PC-3 (cell line): ENCODE results near the gene P2RY14. TPM values are rescaled to one million over a fixed set of nuclear protein-coding genes. Genes with fewer than 3 reads are reported as not detected.

Source experiments
- ATAC-seq: fragments of 200-7000 bp; cut with Tn5 transposase; 2 replicates; pipeline ENCODE4 v1.9.1; 2020; ENCODE audit warnings: mild to moderate bottlenecking, moderate library complexity
- BruUV-seq: library from RNA; stranded (reverse); fragments of 400-500 nt; replicated peaks from 2 replicates; lab custom pipeline; 2021; lab: Mats Ljungman, UMichigan
- CTCF ChIA-PET: fragments of 300-600 bp; sonication (Branson Sonifier 250); formaldehyde crosslinking; loops from one replicate; lab custom pipeline; 2022; ENCODE audit warnings: antibody characterized with exemption; lab: Charles Lee
- POLR2A ChIA-PET: fragments of 300-600 bp; sonication (Branson Sonifier 250); formaldehyde crosslinking; loops from one replicate; lab custom pipeline; 2022; ENCODE audit warnings: antibody characterized with exemption; ENCODE audit not compliant: unreplicated experiment; lab: Charles Lee
- DNase-seq: peaks from one replicate; pipeline ENCODE4 v3.0.0-alpha.2; 2015
- H2AFZ ChIP-seq: fragments of 300-600 bp; sonication (generic); 2 replicates; pipeline ENCODE4 v1.6.0; 2016; ENCODE audit warnings: antibody characterized with exemption, low read length
- H3F3A ChIP-seq: fragments of 300-600 bp; sonication (generic); one replicate; pipeline ENCODE4 v1.6.0; 2017; ENCODE audit warnings: antibody characterized with exemption, low read length, control low read depth, mild to moderate bottlenecking; ENCODE audit not compliant: unreplicated experiment
- H3K27ac ChIP-seq: fragments of 300-600 bp; sonication (generic); 2 replicates; pipeline ENCODE4 v1.5.1; 2016; ENCODE audit warnings: mild to moderate bottlenecking, low read length
- H3K27me3 ChIP-seq: fragments of 300-600 bp; sonication (generic); 2 replicates; pipeline ENCODE4 v1.6.1; 2016; ENCODE audit warnings: low read length, mixed read lengths
- H3K36me3 ChIP-seq: fragments of 300-600 bp; sonication (generic); 2 replicates; pipeline ENCODE4 v1.6.1; 2016; ENCODE audit warnings: low read depth, mixed run types, low read length, mixed read lengths
- H3K4me1 ChIP-seq: fragments of 300-600 bp; sonication (generic); 2 replicates; pipeline ENCODE4 v1.5.1; 2016; ENCODE audit warnings: low read length; ENCODE audit not compliant: insufficient read depth
- H3K4me2 ChIP-seq: fragments of 300-600 bp; sonication (generic); 2 replicates; pipeline ENCODE4 v1.6.0; 2016; ENCODE audit warnings: low read length
- H3K4me3 ChIP-seq: fragments of 300-600 bp; sonication (generic); 2 replicates; pipeline ENCODE4 v1.5.1; 2016; ENCODE audit warnings: mild to moderate bottlenecking, low read length, mixed read lengths
- H3K79me2 ChIP-seq: fragments of 300-600 bp; sonication (generic); 2 replicates; pipeline ENCODE4 v1.6.1; 2017; ENCODE audit warnings: low read length, mixed read lengths
- H3K9ac ChIP-seq: fragments of 300-600 bp; sonication (generic); 2 replicates; pipeline ENCODE4 v1.6.0; 2016; ENCODE audit warnings: mild to moderate bottlenecking, low read length
- H3K9me2 ChIP-seq: fragments of 300-600 bp; sonication (generic); replicated peaks from 2 replicates; pipeline ENCODE4 v1.6.1; 2016; ENCODE audit warnings: mixed run types, low read length, mixed read lengths
- H3K9me3 ChIP-seq: fragments of 300-600 bp; sonication (generic); 2 replicates; pipeline ENCODE4 v1.6.1; 2016; ENCODE audit warnings: low read length, mixed read lengths
- H4K20me1 ChIP-seq: fragments of 300-600 bp; sonication (generic); 2 replicates; pipeline ENCODE4 v1.6.1; 2016; ENCODE audit warnings: low read length, mixed read lengths
- EZH2 ChIP-seq: fragments of 300-600 bp; sonication (generic); IDR thresholded peaks from one replicate; pipeline ENCODE4 v1.6.1; 2017; ENCODE audit warnings: antibody characterized with exemption, mild to moderate bottlenecking, low read length; ENCODE audit not compliant: unreplicated experiment
- EZH2phosphoT487 ChIP-seq: fragments of 300-600 bp; sonication (generic); IDR thresholded peaks from 2 replicates; pipeline ENCODE4 v1.6.1; 2018; ENCODE audit warnings: mild to moderate bottlenecking, antibody characterized with exemption, low read length, borderline replicate concordance
- intact Hi-C: fragments of 100-400 bp; cut with micrococcal nuclease; formaldehyde crosslinking; loops from 2 replicates; pipeline ENCODE4 v1.9.0; 2023
- total RNA-seq: library from RNA; depleted of rRNA; stranded (reverse); fragments of >200 nt; gene quantifications from 2 replicates; pipeline ENCODE4 v1.2.3, GENCODE V29; 2014
- TF ChIP-seq, protein P1 (sequence below): fragments of 300-600 bp; sonication (generic); conservative IDR thresholded peaks from 2 replicates; pipeline ENCODE4 v1.5.1; 2017; ENCODE audit warnings: antibody characterized with exemption, low read depth, mild to moderate bottlenecking, low read length

Gene P2RY14
- total RNA-seq, 1 experiment from 2014 or later: not detected

DNA sequence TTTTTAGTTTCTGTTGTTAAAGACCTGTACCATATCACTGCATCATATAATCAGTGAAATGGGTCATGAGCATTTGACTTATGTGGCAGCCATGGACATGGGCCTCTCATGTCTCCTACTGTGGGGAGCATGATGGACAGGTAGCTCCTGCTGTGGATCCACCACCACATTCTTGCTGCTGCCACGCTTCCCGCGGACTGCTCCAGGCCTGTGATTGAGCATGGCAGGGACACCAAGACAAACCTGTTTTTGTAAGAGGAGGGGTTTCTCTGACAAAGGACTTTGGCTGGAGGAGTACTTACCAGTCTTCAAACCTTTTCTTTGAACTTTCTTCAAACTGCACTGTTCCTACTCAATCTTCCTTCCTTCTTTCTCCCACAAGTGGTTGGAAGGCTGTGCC lies 17.9 kb upstream of the P2RY14 start:
- ATAC-seq: no peak
- H3F3A ChIP-seq: no peaks in the 10 kb centered on the region
- peaks cover 2% of the 10 kb centered on the region for H3K4me1 ChIP-seq
- H3K79me2 ChIP-seq: peaks cover 13% of the 10 kb centered on the region
- H3K9ac ChIP-seq: no peak overlapping the region
- H3K9me3 ChIP-seq: no peaks in the 10 kb centered on the region
- H3K4me3 ChIP-seq: no peak overlapping the region
- CTCF ChIA-PET: no interaction called here
- H4K20me1 ChIP-seq: no peaks in the 10 kb centered on the region
- peaks cover 25% of the 10 kb centered on the region for H3K36me3 ChIP-seq
- POLR2A ChIA-PET: no interaction called here
- no peak for DNase-seq
- H3K27ac ChIP-seq: no peak overlapping the region
- no peak overlapping the region for H3K4me2 ChIP-seq
- no peaks in the 10 kb centered on the region for H3K9me2 ChIP-seq
- no TSS peak for BruUV-seq
- intact Hi-C loops: no loop called here
- H2AFZ ChIP-seq: no peak overlapping the region
- no peaks in the 10 kb centered on the region for H3K27me3 ChIP-seq
- no peak for TF ChIP-seq EZH2phosphoT487
- TF ChIP-seq, protein P1, sequence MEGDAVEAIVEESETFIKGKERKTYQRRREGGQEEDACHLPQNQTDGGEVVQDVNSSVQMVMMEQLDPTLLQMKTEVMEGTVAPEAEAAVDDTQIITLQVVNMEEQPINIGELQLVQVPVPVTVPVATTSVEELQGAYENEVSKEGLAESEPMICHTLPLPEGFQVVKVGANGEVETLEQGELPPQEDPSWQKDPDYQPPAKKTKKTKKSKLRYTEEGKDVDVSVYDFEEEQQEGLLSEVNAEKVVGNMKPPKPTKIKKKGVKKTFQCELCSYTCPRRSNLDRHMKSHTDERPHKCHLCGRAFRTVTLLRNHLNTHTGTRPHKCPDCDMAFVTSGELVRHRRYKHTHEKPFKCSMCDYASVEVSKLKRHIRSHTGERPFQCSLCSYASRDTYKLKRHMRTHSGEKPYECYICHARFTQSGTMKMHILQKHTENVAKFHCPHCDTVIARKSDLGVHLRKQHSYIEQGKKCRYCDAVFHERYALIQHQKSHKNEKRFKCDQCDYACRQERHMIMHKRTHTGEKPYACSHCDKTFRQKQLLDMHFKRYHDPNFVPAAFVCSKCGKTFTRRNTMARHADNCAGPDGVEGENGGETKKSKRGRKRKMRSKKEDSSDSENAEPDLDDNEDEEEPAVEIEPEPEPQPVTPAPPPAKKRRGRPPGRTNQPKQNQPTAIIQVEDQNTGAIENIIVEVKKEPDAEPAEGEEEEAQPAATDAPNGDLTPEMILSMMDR: no peak
- TF ChIP-seq EZH2: no peak

DNA sequence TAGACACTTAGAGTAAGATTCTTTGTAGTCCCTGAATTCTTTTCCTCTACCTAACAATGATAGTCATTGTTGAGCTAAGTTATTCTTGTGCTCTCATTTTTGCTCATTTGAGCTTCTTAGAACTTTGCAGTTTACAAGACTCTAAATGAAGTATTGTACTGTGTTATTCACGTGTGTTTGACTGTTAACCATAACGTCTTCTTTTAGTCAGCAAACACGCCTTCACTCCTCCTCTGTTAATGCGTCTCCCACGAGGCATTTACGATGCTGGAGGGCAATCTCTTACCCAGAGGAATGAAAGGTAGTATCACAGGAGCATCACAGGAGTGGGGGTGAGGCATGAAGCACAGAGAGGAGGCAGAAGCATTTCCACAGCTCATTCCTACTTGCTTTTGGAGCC lies 14.8 kb upstream of the P2RY14 start:
- Histone ChIP-seq H3K4me1 (no peaks in the 10 kb centered on the region), H2AFZ (no peak overlapping the region), H3K9me3 (no peaks in the 10 kb centered on the region), H3K79me2 (no peaks in the 10 kb centered on the region), H3K4me2 (no peak overlapping the region), H3K27ac (no peak overlapping the region), H3K4me3 (no peak overlapping the region), H4K20me1 (no peaks in the 10 kb centered on the region), H3F3A (no peaks in the 10 kb centered on the region), H3K36me3 (peaks cover 12% of the 10 kb centered on the region; the same call in 1 of the 2 replicates), H3K9me2 (no peaks in the 10 kb centered on the region), H3K9ac (no peak overlapping the region), H3K27me3 (no peaks in the 10 kb centered on the region)
- ChIA-PET CTCF (interaction anchor here (0.6 to 0.7 kb wide), 2 partner anchors 9 to 27 kb away, joined by 3 to 19 read pairs; no protein-coding TSS in a partner anchor), POLR2A (interaction anchor here (1.1 kb wide), 1 partner anchor 13 kb away, joined by 3 read pairs; no protein-coding TSS in a partner anchor)
- TF ChIP-seq EZH2phosphoT487 (no peak), EZH2 (no peak)
- TF ChIP-seq, protein P1: no peak
- no TSS peak for BruUV-seq
- intact Hi-C loops: no loop called here
- ATAC-seq: peak; percentile 55
- DNase-seq: no peak

DNA sequence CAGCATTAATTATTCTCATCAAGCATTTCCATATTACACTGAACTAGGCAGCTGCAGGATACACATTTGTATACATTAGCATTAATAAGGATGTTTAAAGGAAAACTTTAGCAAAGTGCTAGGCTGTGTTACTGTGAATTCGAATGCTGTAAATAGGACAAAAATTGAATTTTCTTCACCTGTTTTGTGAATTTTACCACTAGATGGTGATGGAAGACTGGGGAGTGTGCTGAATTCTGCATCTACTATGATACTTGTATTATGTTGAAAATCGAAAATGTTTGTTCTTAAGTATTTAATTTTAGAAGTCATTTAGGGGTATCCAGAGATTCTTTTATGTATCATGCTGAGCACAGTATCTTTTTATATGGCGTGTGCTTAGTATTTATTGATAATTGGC lies 12.3 kb upstream of the P2RY14 start:
- Histone ChIP-seq H3K27ac (no peak overlapping the region), H3F3A (no peaks in the 10 kb centered on the region), H2AFZ (no peak overlapping the region), H4K20me1 (no peaks in the 10 kb centered on the region), H3K4me2 (no peak overlapping the region), H3K4me1 (no peaks in the 10 kb centered on the region), H3K9me3 (no peaks in the 10 kb centered on the region), H3K4me3 (no peak overlapping the region), H3K9ac (no peak overlapping the region), H3K36me3 (peaks cover 9% of the 10 kb centered on the region; the same call in 1 of the 2 replicates), H3K9me2 (no peaks in the 10 kb centered on the region), H3K79me2 (no peaks in the 10 kb centered on the region), H3K27me3 (no peaks in the 10 kb centered on the region)
- ChIA-PET POLR2A (no interaction called here), CTCF (no interaction called here)
- DNase-seq (peak; percentile 78), ATAC-seq (peak; percentile 71)
- BruUV-seq: no TSS peak
- intact Hi-C loops: loop anchor here (1.0 to 2.0 kb wide), 8 partner anchors 15 to 628 kb away; no protein-coding TSS in a partner anchor
- TF ChIP-seq, protein P1: peak; percentile 91
- TF ChIP-seq EZH2 (no peak), EZH2phosphoT487 (no peak)
